NT2/D1 (cell line): ENCODE results near the gene SP5.
"Not testable (repeated sequence)": the region's sequence is repeated elsewhere in the genome, so short reads cannot be mapped to it uniquely, and the experiment has no call there.

Experiments
- SUZ12 ChIP-seq: IDR thresholded peaks from 2 replicates; pipeline ENCODE4 v1.6.1; 2011; ENCODE audit not compliant: insufficient read length, insufficient read depth; ENCODE audit errors: extremely low read depth
- YY1 ChIP-seq: IDR thresholded peaks from 2 replicates; pipeline ENCODE4 v1.6.1; 2011; ENCODE audit not compliant: insufficient read length, insufficient read depth

DNA sequence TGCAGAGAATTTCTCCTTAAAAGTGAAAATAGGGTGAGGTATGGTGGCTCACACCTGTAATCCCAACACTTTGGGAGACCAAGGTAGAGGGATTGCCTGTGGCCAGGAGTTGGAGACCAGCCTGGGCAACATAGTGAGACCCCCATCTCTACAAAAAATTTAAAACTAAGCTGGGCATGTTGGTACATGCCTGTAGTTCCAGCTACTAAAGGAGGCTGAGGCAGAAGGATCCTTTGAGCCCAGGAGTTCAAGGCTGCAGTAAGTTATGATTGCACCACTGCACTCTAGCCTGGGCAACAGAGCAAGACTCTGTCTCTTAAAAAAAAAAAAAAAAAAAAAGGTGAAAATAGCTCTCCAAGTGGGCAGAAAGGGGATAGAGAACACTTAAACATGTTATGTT is 40.9 kb upstream of the SP5 start:
- TF ChIP-seq SUZ12, YY1: not testable (repeated sequence)
